Endothelial cell of umbilical vein (primary cell): ENCODE results near the gene APH1A.
"Not testable (repeated sequence)": the region's sequence is repeated elsewhere in the genome, so short reads cannot be mapped to it uniquely, and the experiment has no call there.

ENCODE experiments used
- CTCF ChIP-seq, 2 donors: IDR thresholded peaks; 1 replicate in 1 of 2; 2 replicates in 1 of 2; pipeline ENCODE4 v1.5.1; 2011; ENCODE audit warnings: low read length in 2 of 2, mild to moderate bottlenecking in 2 of 2, moderate library complexity in 2 of 2, control low read depth in 1 of 2, inconsistent platforms in 1 of 2, low read depth in 1 of 2; ENCODE audit not compliant: insufficient read depth in 1 of 2; ENCODE audit errors: extremely low read depth in 1 of 2
- FOS ChIP-seq: IDR thresholded peaks from 2 replicates; pipeline ENCODE4 v1.6.1; 2011; ENCODE audit warnings: mild to moderate bottlenecking, low read length, moderate library complexity, borderline replicate concordance; ENCODE audit not compliant: insufficient read depth

DNA sequence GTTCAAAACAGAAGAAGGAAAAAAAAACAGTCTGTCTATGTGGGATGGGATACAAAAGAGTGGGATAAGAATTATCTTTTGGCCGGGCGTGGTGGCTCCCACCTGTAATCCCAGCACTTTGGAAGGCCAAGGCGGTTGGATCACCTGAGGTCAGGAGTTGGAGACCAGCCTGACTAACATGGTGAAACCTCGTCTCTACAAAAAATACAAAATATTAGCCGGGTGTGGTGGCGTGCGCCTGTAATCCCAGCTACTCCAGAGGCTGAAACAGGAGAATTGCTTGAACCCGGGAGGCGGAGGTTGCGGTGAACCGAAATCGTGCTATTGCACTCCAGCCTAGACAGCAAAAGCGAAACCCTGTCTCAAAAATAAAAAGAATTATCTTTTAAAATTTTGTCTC, 31.6 kb downstream of the APH1A start:
- not testable (repeated sequence) for TF ChIP-seq CTCF (IDR thresholded peaks at IDR 0.05; ENCODE audit: extremely low read depth in 1 of 2, insufficient read depth in 1 of 2, low read depth in 1 of 2, low read length in 2 of 2); FOS
